Progenitor cell of endocrine pancreas (in vitro differentiated cells): ENCODE measurements around the gene TMEM87A. TPM values are rescaled to one million over a fixed set of nuclear protein-coding genes. Genes with fewer than 3 reads are reported as not detected.
"Not testable (repeated sequence)": the region's sequence is repeated elsewhere in the genome, so short reads cannot be mapped to it uniquely, and the experiment has no call there.

Source experiments
- DNase-seq: peaks from one replicate; pipeline ENCODE4 v3.0.0; 2021; ENCODE audit warnings: low spot score; ENCODE audit not compliant: unreplicated experiment
- H3K27ac Mint-ChIP-seq: 2 replicates; pipeline ENCODE4 v1.8.0; 2021; ENCODE audit warnings: mild to moderate bottlenecking, moderate library complexity, mixed read lengths
- H3K27me3 Mint-ChIP-seq: 2 replicates; pipeline ENCODE4 v1.8.0; 2021; ENCODE audit warnings: mixed read lengths
- H3K36me3 Mint-ChIP-seq: 2 replicates; pipeline ENCODE4 v1.8.0; 2022; ENCODE audit warnings: mixed read lengths; ENCODE audit not compliant: insufficient read depth
- H3K4me1 Mint-ChIP-seq: 2 replicates; pipeline ENCODE4 v1.8.0; 2021; ENCODE audit warnings: low read depth, mixed read lengths
- H3K4me3 Mint-ChIP-seq: 2 replicates; pipeline ENCODE4 v1.8.0; 2021; ENCODE audit warnings: low read depth, mild to moderate bottlenecking, moderate library complexity, mixed read lengths
- H3K9me3 Mint-ChIP-seq: 2 replicates; pipeline ENCODE4 v1.8.0; 2021; ENCODE audit warnings: low read depth, mixed read lengths
- CTCF ChIP-seq: fragments of 200-600 bp; sonication (generic); IDR thresholded peaks from one replicate; pipeline ENCODE4 v1.5.0; 2021; ENCODE audit warnings: antibody characterized with exemption, mild to moderate bottlenecking; ENCODE audit not compliant: unreplicated experiment
- long read RNA-seq: library from polyadenylated mRNA; unstranded; transcript quantifications from one replicate; pipeline ENCODE4 v2.0.0, GENCODE V29; 2020
- total RNA-seq: library from RNA; stranded (reverse); gene quantifications from 2 replicates; pipeline ENCODE4 v1.2.1, GENCODE V29; 2021

The TMEM87A gene, protein sequence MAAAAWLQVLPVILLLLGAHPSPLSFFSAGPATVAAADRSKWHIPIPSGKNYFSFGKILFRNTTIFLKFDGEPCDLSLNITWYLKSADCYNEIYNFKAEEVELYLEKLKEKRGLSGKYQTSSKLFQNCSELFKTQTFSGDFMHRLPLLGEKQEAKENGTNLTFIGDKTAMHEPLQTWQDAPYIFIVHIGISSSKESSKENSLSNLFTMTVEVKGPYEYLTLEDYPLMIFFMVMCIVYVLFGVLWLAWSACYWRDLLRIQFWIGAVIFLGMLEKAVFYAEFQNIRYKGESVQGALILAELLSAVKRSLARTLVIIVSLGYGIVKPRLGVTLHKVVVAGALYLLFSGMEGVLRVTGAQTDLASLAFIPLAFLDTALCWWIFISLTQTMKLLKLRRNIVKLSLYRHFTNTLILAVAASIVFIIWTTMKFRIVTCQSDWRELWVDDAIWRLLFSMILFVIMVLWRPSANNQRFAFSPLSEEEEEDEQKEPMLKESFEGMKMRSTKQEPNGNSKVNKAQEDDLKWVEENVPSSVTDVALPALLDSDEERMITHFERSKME
- total RNA-seq: 44.2 and 48.5 TPM in 2 replicates
- long read RNA-seq, transcript TMEM87A-203 (19 exons, 3,049 nt): minor isoform, 6 of 488 reads
- long read RNA-seq, transcript TMEM87A-202 (20 exons, 3,109 nt): major isoform, 365 of 488 reads
- long read RNA-seq, partial matches to known transcripts: 42 of 488 reads
- long read RNA-seq, other reads (novel, unspliced or antisense): 70 of 488 reads

GRCh38 chr15:42272939-42273899 lies at the start of gene TMEM87A, which contains the start of gene GANC:
TMEM87A (minus strand) TSS chr15:42273433; CDS start chr15:42273398, 35 bp downstream.
GANC (plus strand) TSS chr15:42273201; CDS start chr15:42274482, 1,281 bp downstream.
- Mint-ChIP-seq H3K4me1 (peaks cover 33% of the 10 kb centered on the region), H3K4me3 (peak within 1 kb of the TSS; percentile 99), H3K27ac (peak within 1 kb of the TSS; percentile 100), H3K9me3 (no peaks in the 10 kb centered on the region), H3K36me3 (peaks cover 5% of the 10 kb centered on the region), H3K27me3 (no peaks in the 10 kb centered on the region)
- no peak for TF ChIP-seq CTCF
- DNase-seq: peak; percentile 91

GRCh38 chr15:42319206-42319605 lies 46.0 kb upstream of the TMEM87A start:
- no peak for DNase-seq
- TF ChIP-seq CTCF: no peak
- Mint-ChIP-seq H3K36me3 (peaks cover 3% of the 10 kb centered on the region), H3K27me3 (no peaks in the 10 kb centered on the region), H3K4me3 (no peak overlapping the region), H3K27ac (no peak overlapping the region), H3K4me1 (peaks cover 2% of the 10 kb centered on the region), H3K9me3 (no peaks in the 10 kb centered on the region)

DNA sequence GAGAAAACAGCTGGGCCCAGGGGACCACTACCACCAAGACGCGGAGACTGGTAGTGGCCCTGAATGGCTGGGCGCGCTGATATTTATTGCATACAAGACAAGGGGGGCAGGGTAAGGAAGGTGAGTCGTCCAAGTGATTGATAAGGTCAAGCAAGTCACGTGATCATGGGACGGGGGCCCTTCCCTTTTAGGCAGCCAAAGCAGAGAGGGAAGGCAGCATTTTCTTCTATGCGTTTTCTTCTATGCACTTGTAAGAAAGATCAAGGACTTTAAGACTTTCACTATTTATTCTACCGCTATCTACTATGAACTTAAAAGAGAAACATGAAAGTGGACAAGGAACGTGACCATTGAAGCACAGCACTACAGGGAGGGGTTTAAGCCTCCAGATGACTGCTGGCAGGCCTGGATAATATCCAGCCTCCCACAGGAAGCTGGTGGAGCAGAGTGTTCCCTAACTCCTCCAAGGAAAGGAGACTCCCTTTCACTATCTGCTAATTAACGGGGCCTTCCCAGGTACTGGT lies 43.1 kb upstream of the TMEM87A start:
- H3K27ac Mint-ChIP-seq, H3K27me3 Mint-ChIP-seq, H3K4me3 Mint-ChIP-seq, H3K4me1 Mint-ChIP-seq, DNase-seq, H3K36me3 Mint-ChIP-seq, H3K9me3 Mint-ChIP-seq: not testable (repeated sequence)

DNA sequence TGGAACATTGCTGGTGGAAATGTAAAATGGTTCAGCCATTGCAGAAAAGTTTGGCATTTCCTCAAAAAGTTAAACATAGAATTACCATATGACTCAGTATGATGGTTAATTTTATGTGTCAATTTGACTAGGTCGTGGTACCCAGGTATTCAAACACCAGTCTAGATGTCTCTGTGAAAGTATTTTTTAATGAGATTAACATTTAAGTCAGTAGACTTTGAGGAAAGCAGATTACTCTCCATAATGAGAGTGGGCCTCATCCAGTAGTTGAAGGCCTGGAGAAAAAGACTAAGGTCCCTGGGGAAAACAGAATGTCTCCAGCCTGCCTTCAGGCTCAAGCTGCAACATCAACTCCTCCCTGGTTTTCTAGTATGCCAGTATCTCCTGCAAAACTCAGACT lies 42.3 kb upstream of the TMEM87A start:
- no peak for DNase-seq
- H3K27me3 Mint-ChIP-seq: no peaks in the 10 kb centered on the region
- TF ChIP-seq CTCF: no peak
- H3K36me3 Mint-ChIP-seq: no peaks in the 10 kb centered on the region
- no peak overlapping the region for H3K4me3 Mint-ChIP-seq
- H3K27ac Mint-ChIP-seq: no peak overlapping the region
- no peaks in the 10 kb centered on the region for H3K9me3 Mint-ChIP-seq
- no peaks in the 10 kb centered on the region for H3K4me1 Mint-ChIP-seq

DNA sequence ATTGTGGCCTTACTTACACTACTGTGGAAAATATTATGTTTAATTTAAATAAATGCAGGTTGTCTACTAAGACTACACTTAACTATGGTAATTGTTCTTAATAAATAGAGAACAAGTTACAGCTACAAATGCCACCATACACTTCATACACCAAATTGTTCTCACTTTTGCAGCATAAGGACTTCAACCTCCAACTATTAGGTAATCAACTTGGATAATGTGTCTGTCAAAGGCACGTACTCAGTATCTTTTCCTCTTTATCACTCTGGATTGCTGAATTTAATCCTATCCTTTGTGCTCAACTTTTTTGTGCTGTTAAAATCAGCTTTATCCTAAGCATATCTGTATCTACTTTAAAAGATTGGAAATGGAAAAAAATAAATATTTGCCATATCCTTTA lies 41.6 kb upstream of the TMEM87A start:
- no peaks in the 10 kb centered on the region for H3K36me3 Mint-ChIP-seq
- H3K4me1 Mint-ChIP-seq: no peaks in the 10 kb centered on the region

More for the DNA sequence above, 41.6 kb upstream of the TMEM87A start:
- no peak for TF ChIP-seq CTCF
- no peak overlapping the region for H3K27ac Mint-ChIP-seq
- no peaks in the 10 kb centered on the region for H3K9me3 Mint-ChIP-seq
- no peak for DNase-seq
- no peaks in the 10 kb centered on the region for H3K27me3 Mint-ChIP-seq
- no peak overlapping the region for H3K4me3 Mint-ChIP-seq
